ENCODE measurements around the gene SCUBE2.
"Not testable (repeated sequence)": the region's sequence is repeated elsewhere in the genome, so short reads cannot be mapped to it uniquely, and the experiment has no call there.

Gene SCUBE2

DNA sequence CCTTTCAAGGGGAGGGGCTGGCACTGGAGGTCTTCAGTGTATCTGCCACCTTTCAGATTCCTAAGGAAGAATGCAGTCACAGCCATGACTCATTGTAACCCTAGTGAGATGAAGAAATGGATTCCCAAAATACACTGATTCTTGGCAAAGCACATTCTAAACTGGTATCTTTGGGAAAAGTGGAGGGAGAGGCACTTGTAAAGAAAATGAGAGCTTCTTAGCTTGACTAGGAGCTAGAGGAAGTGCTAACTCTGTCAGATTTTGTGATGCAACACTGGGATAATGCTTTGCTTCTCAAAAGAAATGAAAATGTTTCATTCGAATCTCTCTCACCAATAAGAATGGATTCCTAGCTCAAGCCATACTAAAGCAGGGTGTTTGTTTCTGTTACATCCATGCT, 101.9 kb downstream of the SCUBE2 start:
- no peaks in the 10 kb centered on the region for H3K9me3 Mint-ChIP-seq
- no peaks in the 10 kb centered on the region for H3K4me1 Mint-ChIP-seq
- H3K4me3 Mint-ChIP-seq, result no peak overlapping the region
- no peak for DNase-seq
- H3K27me3 Mint-ChIP-seq, result peaks cover 18% of the 10 kb centered on the region
- H3K27ac Mint-ChIP-seq, result no peak overlapping the region
- no peak for ATAC-seq

DNA sequence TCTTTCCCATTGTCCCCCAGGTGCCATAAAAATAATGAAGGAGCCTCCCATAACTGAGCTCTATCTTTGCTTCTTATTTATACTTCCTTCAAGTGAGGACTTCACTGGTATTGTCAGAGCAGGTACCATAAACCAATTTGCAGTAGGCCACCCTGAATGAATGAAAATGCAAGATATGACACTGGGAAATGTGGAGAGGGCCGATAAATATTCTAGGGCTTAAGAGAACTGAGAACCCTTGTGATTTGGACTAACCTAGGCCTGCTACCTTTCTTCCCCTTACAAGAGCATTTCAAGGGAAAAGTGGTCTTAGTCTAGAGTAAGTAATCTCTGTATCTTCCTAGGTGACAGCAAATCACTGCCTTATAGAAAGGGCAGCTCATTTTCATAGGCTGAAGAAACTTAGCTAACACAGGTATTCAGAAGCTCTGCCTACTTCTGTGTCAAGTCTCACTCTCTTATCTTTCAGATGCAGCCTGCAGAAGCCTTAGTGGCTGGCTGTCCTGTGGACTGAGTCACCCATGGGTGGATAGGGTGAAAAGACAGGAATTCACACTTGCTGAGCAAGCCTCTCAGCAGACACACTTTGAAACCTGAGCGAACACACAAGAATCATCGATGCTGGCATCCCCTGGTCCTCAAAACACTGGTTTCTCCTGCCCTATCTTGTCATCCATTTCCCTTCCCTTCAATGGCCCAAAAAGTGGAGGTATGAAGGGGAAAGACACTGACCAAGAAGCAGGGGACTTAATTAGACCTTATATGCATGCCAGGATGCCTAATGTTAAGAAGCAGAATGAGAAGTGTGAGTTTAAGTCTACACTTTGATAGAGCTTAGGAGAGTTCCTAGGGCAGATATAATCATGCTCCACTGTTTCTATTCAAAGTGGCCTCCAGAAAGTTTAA, 102.8 kb downstream of the SCUBE2 start:
- no peak for ATAC-seq
- no peak for DNase-seq
- no peak overlapping the region for H3K27ac Mint-ChIP-seq
- H3K4me1 Mint-ChIP-seq, result no peaks in the 10 kb centered on the region
- H3K27me3 Mint-ChIP-seq, result peaks cover 18% of the 10 kb centered on the region
- no peaks in the 10 kb centered on the region for H3K9me3 Mint-ChIP-seq
- no peak overlapping the region for H3K4me3 Mint-ChIP-seq

DNA sequence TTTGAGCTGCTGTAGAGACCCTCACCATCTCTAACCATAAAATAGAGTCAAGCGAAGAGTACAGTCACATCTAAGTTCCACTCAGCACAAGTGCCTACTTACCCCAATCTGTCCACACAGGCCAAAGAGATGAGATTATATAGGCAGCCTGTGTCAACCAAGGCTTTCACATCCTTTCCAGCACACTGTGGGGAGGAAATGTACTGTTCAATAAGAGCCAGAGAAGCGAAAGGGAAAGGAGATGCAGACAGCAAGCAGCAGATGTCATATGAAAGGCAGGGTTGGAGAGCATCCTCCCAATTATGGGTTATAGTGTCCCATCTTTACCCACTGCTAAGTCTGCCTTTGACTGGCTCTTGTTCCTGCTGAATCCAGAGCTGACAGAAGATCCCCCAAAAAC, 104.0 kb downstream of the SCUBE2 start:
- no peak for DNase-seq
- no peak overlapping the region for H3K27ac Mint-ChIP-seq
- no peaks in the 10 kb centered on the region for H3K9me3 Mint-ChIP-seq
- ATAC-seq, result peak; percentile 48
- peaks cover 18% of the 10 kb centered on the region for H3K27me3 Mint-ChIP-seq
- H3K4me1 Mint-ChIP-seq, result no peaks in the 10 kb centered on the region
- H3K4me3 Mint-ChIP-seq, result no peak overlapping the region

DNA sequence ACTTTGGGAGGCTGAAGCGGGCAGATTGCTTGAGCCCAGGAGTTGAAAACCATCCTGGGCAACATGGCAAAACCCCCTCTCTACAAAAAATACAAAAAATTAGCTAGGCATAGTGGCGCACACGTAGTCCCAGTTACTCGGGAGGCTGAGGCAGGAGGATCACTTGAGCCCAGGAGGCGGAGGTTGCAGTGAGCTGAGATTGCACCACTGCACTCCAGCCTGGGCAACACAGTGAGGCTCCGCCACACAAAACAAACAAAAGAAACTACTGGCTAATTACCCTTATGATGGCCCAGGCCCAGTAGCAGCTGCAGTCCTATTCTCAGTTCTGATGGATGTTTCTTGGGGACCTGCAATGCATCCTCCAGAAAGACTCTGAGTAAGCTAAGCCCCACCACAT, 104.6 kb downstream of the SCUBE2 start:
- H3K27me3 Mint-ChIP-seq, result peaks cover 13% of the 10 kb centered on the region
- not testable (repeated sequence) for H3K4me3 Mint-ChIP-seq, H3K9me3 Mint-ChIP-seq, DNase-seq, H3K27ac Mint-ChIP-seq, H3K4me1 Mint-ChIP-seq, ATAC-seq

DNA sequence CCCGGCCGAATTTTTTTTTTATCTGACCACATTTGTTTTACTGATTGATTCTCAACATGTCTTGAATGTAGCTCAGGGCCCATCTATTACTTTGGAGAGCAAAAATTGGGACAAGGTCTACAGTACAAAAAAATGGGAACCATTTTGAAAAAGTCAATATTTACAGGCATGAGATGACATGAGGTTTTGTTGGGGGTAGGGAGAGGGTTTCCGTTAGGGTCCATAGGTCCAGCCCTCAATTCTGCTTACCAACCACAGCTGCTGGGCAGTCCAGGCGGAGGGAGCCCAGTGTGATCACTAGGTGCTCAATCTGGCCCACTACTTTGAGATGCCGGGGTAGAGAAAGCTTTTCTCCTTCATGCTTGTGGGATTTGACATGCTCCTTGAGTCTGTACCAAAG, 105.9 kb downstream of the SCUBE2 start:
- peaks cover 10% of the 10 kb centered on the region for H3K27me3 Mint-ChIP-seq
- DNase-seq (no peak), ATAC-seq (no peak)
- H3K27ac Mint-ChIP-seq, result no peak overlapping the region
- H3K4me3 Mint-ChIP-seq, result no peak overlapping the region
- H3K4me1 Mint-ChIP-seq, result no peaks in the 10 kb centered on the region
- no peaks in the 10 kb centered on the region for H3K9me3 Mint-ChIP-seq

DNA sequence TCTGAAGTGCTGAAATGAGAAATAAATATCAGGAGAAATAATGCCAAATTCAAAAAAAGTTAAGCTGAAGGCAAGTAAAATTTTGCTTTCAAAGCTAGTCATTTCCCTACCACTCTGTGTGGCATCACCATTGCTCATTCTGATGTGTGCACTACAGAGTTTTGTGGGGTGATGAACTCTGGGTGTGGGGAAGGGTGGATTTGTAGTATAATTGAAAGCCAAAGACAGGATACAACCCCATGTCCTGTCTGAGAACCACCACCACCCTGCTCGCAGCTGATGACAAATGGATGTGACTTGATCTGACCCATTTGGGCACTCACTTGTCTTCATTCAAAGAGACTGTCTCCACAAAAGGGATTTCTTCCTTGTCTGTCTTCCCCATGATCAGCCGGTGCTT, 107.8 kb downstream of the SCUBE2 start:
- ATAC-seq (peak; percentile 67), DNase-seq (no peak)
- no peaks in the 10 kb centered on the region for H3K4me1 Mint-ChIP-seq
- no peak overlapping the region for H3K4me3 Mint-ChIP-seq
- no peak overlapping the region for H3K27ac Mint-ChIP-seq
- H3K9me3 Mint-ChIP-seq, result no peaks in the 10 kb centered on the region
- no peaks in the 10 kb centered on the region for H3K27me3 Mint-ChIP-seq

DNA sequence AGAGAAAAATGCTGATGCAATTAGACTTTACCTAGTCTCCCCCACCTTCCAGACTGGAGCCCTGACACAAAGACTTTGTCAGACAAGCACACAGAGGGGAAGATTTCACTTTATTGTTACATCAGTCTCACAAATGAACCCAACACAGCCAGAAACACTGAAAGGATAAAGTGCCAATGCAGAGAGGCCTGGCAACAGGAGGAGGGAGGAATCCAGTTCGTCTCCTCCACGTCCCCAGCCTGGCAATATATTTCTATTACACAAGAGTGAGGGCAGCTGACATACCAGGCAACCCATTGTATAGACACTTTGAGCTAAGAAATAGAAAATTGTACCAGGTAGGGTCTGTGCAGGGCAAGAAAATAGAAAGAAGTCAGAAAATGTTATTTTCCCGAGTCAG, 110.9 kb downstream of the SCUBE2 start:
- Mint-ChIP-seq H3K9me3 (no peaks in the 10 kb centered on the region), H3K4me3 (no peak overlapping the region), H3K4me1 (no peaks in the 10 kb centered on the region), H3K27me3 (no peaks in the 10 kb centered on the region), H3K27ac (no peak overlapping the region)
- no peak for ATAC-seq
- DNase-seq, result no peak

DNA sequence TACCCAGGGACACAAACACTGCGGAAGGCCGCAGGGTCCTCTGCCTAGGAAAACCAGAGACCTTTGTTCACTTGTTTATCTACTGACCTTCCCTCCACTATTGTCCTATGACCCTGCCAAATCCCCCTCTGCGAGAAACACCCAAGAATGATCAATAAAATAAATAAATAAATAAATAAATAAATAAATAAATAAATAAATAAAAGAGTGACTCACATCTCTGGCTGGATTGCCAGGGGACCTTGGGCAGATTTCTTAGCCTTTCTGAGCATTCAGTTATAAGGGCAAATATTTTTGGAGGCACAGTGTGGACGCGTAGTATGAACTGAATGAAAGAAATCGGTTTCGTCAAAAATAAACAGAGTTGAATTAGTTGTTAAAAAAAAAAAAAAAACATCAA, 112.0 kb downstream of the SCUBE2 start:
- not testable (repeated sequence) for H3K27me3 Mint-ChIP-seq, H3K9me3 Mint-ChIP-seq, ATAC-seq, H3K4me3 Mint-ChIP-seq, H3K27ac Mint-ChIP-seq, DNase-seq, H3K4me1 Mint-ChIP-seq

DNA sequence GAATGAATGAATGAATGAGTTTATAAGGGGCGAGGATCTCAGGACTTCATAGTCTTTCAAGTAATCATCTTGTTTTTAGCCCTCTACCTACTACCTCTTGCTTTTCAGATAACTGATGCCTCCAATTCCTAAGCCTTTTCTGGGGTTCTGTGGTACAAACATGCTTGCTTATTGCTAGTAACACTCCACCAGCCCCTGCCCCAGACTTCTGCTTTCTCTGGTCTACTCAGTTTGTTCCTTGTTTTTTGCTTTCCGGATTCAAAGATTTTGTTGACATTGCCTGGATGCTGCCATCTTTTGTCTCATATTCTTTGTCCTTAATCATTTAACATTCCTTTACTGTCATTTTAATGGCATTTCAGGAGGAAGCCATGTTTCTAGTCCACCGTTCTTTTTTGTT, 118.3 kb downstream of the SCUBE2 start:
- ATAC-seq (no peak), DNase-seq (no peak)
- Mint-ChIP-seq H3K27ac (no peak overlapping the region), H3K4me1 (no peaks in the 10 kb centered on the region), H3K27me3 (no peaks in the 10 kb centered on the region), H3K4me3 (no peak overlapping the region), H3K9me3 (no peaks in the 10 kb centered on the region)

DNA sequence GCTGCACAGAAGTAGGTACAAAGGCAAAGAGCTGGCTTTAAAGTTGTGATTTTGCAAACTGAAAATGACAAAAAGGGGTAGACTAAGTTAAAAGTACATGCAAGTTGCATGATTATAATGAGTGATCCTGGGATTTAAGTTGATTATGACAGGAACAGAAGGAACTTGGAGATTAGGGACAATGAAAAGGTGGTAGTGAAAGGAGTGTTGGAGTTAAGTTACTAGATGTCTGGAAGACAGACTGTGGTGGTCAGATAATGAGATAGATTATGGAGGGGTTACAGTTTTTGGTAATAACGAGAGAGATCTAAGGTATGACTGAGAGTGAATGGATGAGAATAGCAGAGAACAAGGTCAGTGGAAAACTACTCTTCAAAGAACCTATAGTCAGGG, 119.5 kb downstream of the SCUBE2 start:
- Mint-ChIP-seq H3K4me3 (no peak overlapping the region), H3K9me3 (no peaks in the 10 kb centered on the region), H3K27me3 (no peaks in the 10 kb centered on the region), H3K4me1 (peaks cover 2% of the 10 kb centered on the region), H3K27ac (no peak overlapping the region)
- ATAC-seq, result no peak
- DNase-seq, result no peak

DNA sequence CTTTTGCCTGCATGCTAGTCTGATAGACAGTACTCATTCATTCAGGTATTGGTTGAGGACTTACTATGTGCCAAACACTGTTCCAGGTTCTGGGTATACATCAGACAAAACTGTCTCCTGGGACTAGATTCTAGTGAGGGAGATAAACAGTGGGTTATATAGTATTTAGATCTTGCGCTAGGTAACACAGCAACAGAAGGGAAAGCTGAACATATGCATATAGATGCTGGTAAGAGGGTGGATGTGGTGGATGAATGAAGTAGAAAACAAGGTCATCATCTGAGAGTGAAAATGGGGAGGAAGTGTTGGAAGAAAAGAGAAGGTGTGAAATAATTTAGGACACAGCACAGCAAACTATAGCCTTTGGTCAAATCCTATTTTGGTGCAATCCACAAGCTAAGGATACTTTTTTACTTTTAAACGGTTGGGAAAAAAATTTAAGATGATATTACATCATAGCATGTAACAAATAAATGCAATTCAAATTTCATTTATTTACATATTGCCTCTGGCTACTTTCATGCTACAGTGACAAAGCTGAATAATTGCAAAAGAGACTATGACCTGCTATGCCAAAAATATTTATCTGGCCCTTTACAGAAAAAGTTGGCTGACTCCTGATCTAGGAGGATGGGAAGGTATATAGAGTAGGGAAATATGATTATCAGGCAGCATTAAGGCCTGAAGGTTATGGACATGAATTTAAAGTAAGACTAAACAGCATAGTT, 120.0 kb downstream of the SCUBE2 start:
- H3K9me3 Mint-ChIP-seq, result no peaks in the 10 kb centered on the region
- peaks cover 7% of the 10 kb centered on the region for H3K4me1 Mint-ChIP-seq
- no peak for ATAC-seq
- H3K4me3 Mint-ChIP-seq, result no peak overlapping the region
- no peak overlapping the region for H3K27ac Mint-ChIP-seq
- H3K27me3 Mint-ChIP-seq, result no peaks in the 10 kb centered on the region
- no peak for DNase-seq

Measured in stimulated activated naive CD8-positive, alpha-beta T cell treated with anti-CD3 and anti-CD28 coated beads, Interleukin-15, amount 100 ng/mL, for 72 hours (primary cell).